Cardiac fibroblast (primary cell): ENCODE measurements around the gene GPT2.

Experiments used
- DNase-seq, 2 donors: peaks; one replicate each; pipeline versions ENCODE4 v3.0.0 to v3.0.0-alpha.2; 2010; ENCODE audit warnings: low read depth in 2 of 2
- H3K4me3 ChIP-seq, 2 donors: replicated peaks in 1 of 2; 1 replicate in 1 of 2; 2 replicates in 1 of 2; pipeline ENCODE4 v1.5.1; 2011; ENCODE audit warnings: low read depth in 2 of 2, low read length in 2 of 2, mild to moderate bottlenecking in 2 of 2, moderate library complexity in 1 of 2
- CTCF ChIP-seq: IDR thresholded peaks from one replicate; pipeline ENCODE4 v1.5.1; 2011; ENCODE audit warnings: low read depth, mild to moderate bottlenecking, low read length, inconsistent platforms

Gene GPT2

DNA sequence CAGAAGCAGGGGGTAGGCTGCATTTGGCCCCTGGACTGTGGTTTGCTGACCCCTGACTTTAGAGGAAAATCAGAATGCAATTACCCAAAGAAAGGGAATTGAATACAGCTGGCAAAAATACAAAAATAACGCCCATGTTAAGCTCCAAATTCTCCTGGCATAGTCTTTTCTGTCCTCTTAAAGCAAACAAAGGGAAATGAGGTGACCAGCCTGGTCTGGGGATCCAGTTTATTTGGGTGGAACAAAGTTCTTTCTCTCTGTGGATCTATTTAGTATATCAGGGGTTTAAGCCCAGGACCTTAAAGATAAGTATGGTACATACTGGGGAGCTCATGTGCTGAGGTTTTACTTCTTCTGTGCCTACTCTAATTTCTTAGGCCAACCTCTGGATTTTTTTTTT, 65.8 kb downstream of the GPT2 start:
- H3K4me3 ChIP-seq = no peak overlapping the region
- DNase-seq = no peak

DNA sequence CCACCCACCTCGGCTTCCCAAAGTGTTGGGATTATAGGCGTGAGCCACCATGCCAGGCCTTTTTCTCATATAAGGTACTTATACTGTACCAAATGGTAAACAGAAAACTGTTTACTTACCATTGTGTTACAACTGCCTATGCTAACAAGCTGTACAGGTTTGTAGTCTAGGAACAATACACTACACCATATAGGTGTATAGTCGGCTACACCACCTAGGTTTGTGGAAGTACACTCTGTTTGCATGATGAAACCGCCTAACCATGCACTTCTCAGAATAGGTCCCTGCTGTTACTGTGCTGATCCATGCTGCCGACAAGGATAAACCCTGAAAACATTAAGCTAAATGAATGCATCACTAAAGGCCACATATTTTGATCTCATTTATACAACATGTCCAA, 70.4 kb downstream of the GPT2 start:
- no peak overlapping the region for H3K4me3 ChIP-seq

More for the DNA sequence above, 65.8 kb downstream of the GPT2 start:
- no peak for TF ChIP-seq CTCF

DNA sequence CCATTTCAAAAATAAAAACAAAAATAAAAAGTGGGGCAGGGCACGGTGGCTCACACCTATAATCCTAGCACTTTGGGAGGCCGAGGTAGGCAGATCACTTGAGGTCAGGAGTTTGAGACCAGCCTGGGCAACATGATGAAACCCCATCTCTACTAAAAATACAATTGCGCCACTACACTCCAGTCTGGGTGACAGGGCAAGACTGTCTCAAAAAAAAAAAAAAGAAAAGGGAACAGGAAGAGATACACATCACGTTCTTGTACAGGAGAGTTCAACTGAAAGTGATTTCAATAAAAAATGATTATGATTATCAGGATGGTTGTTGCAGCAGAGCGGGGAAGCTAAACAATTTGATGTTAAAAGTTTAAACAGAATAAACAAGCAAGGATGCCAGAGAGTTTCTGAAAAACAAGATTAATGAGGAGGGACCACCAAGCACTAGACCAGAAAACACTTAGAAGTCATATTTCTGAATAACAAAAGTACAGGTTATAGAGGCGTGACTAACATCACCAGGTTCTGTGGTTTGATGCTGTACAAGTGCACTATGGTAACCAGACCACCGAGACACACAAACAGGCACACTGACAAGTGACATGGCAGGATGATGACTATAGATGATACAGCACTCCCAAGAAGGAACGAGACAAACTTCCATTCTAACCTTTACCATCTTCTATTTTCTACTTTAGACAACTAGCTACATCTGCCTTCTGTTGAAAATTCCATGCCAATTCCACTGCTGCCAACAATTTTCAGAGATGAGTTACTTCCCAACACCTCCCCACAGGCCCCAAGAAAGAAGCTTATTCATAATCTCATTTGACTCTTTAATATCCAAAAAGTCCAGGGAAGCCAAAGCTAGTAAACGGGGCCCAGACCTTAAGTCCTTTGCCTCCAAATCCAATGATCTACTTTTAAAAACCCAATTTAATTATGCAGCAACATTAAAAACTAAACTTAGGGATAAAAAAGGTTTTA, 77.5 kb downstream of the GPT2 start:
- DNase-seq = peak in 1 of 2 donors; percentile 10
- TF ChIP-seq CTCF = no peak
- no peak overlapping the region for H3K4me3 ChIP-seq

More for the DNA sequence above, 70.4 kb downstream of the GPT2 start:
- no peak for TF ChIP-seq CTCF
- no peak for DNase-seq

- DNase-seq = no peak
These were observed 78.5 kb downstream of the GPT2 start for GRCh38 chr16:46962629-46963028.

DNA sequence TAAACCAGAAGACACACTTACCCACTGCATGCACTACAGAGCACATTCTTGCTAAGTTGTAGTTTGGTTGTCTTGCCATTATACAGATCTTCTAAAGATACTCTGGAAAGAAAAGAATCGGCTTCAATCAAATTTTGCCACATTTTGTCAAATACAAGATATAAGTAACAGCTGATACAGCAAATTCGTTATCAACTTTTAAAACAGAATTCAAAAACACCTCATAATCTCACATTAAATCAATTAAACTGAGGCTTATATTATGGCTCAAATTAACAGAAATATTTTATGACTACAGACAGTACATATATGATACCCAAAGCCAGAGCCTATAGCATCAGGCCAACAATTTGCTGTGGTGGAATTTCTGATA, 83.9 kb downstream of the GPT2 start:
- DNase-seq = no peak
- no peak overlapping the region for H3K4me3 ChIP-seq
- no peak for TF ChIP-seq CTCF

More at GRCh38 chr16:46962629-46963028, 78.5 kb downstream of the GPT2 start:
- no peak for TF ChIP-seq CTCF
- H3K4me3 ChIP-seq = no peak overlapping the region

- DNase-seq = no peak
- H3K4me3 ChIP-seq = no peak overlapping the region
- TF ChIP-seq CTCF = no peak
These were observed 85.9 kb downstream of the GPT2 start for GRCh38 chr16:46970089-46970488.
